HepG2 (cell line): ENCODE data around the gene CAPN9. TPM values are rescaled to one million over a fixed set of nuclear protein-coding genes. Genes with fewer than 3 reads are reported as not detected.

Experiments
- EHMT2 ChIP-seq: fragments of 200-600 bp; sonication (generic); IDR thresholded peaks from 2 replicates; pipeline ENCODE4 v1.7.0; 2017; ENCODE audit warnings: antibody characterized with exemption, low read depth, low read length, borderline replicate concordance
- HDAC6 ChIP-seq: fragments of 200-600 bp; sonication (generic); IDR thresholded peaks from 2 replicates; pipeline ENCODE4 v1.7.0; 2017; ENCODE audit warnings: mild to moderate bottlenecking, antibody characterized with exemption, low read length, low read depth
- HNF4G ChIP-seq, 2 experiments: sonication (generic) in 1 of 2; formaldehyde crosslinking in 1 of 2; IDR thresholded peaks; 2 replicates each; pipeline versions ENCODE4 v1.4.0 to v1.6.1; 2011 to 2020; ENCODE audit warnings: borderline replicate concordance in 2 of 2, low read depth in 2 of 2, mild to moderate bottlenecking in 2 of 2, low read length in 1 of 2, missing genetic modification reagents in 1 of 2, moderate library complexity in 1 of 2
- IKZF4 ChIP-seq: sonication (generic); formaldehyde crosslinking; IDR thresholded peaks from 2 replicates; pipeline ENCODE4 v1.5.1; 2020; ENCODE audit warnings: borderline replicate concordance, mild to moderate bottlenecking, low read depth, missing genetic modification reagents; ENCODE audit errors: not compliant biosample characterization
- POGZ ChIP-seq: sonication (generic); formaldehyde crosslinking; IDR thresholded peaks from 2 replicates; pipeline ENCODE4 v1.4.0; 2020; ENCODE audit warnings: mild to moderate bottlenecking, missing genetic modification reagents
- SOX6 ChIP-seq, 2 experiments: fragments of 450-650 bp in 1 of 2; sonication (generic) in 1 of 2; formaldehyde crosslinking in 1 of 2; IDR thresholded peaks; 2 replicates each; pipeline versions ENCODE4 v1.4.0 to v1.6.1; 2017 to 2020; ENCODE audit warnings: antibody characterized with exemption in 1 of 2, mild to moderate bottlenecking in 1 of 2, missing genetic modification reagents in 1 of 2
- WIZ ChIP-seq: sonication (generic); formaldehyde crosslinking; IDR thresholded peaks from 2 replicates; pipeline ENCODE4 v1.5.1; 2020; ENCODE audit warnings: mild to moderate bottlenecking, missing genetic modification reagents
- XBP1 ChIP-seq: sonication (generic); formaldehyde crosslinking; IDR thresholded peaks from 2 replicates; pipeline ENCODE4 v1.5.0; 2020; ENCODE audit warnings: missing genetic modification reagents
- ZNF383 ChIP-seq: sonication (generic); formaldehyde crosslinking; IDR thresholded peaks from 2 replicates; pipeline ENCODE4 v1.4.0; 2020; ENCODE audit warnings: missing genetic modification reagents, mild to moderate bottlenecking, borderline replicate concordance
- polyA plus RNA-seq, 8 experiments: library from polyadenylated mRNA; depleted of rRNA in 3 of 8; stranded (reverse) in 7 of 8; unstranded in 1 of 8; fragments of >200 nt; fragmentation: Illumina TruSeq in 4 of 8; extraction: Trizol in 4 of 8; gene quantifications; 2 replicates each; pipeline versions ENCODE4 v1.2.1 to v1.2.3, GENCODE V29; 2011 to 2016; ENCODE audit warnings: low read depth in 4 of 8, missing spikeins in 1 of 8, mixed read lengths in 1 of 8; ENCODE audit not compliant: insufficient read depth in 1 of 8
- total RNA-seq, 5 experiments: library from RNA; depleted of rRNA; stranded (reverse); fragments of >200 nt; fragmentation: Illumina TruSeq; extraction: Trizol; gene quantifications; 2 replicates each; pipeline ENCODE4 v1.2.3, GENCODE V29; 2016; ENCODE audit warnings: low read depth in 1 of 5
- TF ChIP-seq, protein P1 (sequence below), 2 experiments: fragments of 450-650 bp in 1 of 2; sonication (generic) in 1 of 2; formaldehyde crosslinking in 1 of 2; IDR thresholded peaks; 2 replicates each; pipeline versions ENCODE4 v1.6.1 to v1.8.0; 2016 to 2022; ENCODE audit warnings: antibody characterized with exemption in 1 of 2, mild to moderate bottlenecking in 1 of 2, missing genetic modification reagents in 1 of 2
- TF ChIP-seq, protein P2 (sequence below): sonication (generic); formaldehyde crosslinking; IDR thresholded peaks from 2 replicates; pipeline ENCODE4 v1.4.0; 2020; ENCODE audit warnings: missing genetic modification reagents
- TF ChIP-seq, protein P3 (sequence below): IDR thresholded peaks from 2 replicates; pipeline ENCODE4 v1.6.1; 2016; ENCODE audit warnings: missing genetic modification reagents, missing compliant biosample characterization
- TF ChIP-seq, protein P4 (sequence below): sonication (generic); formaldehyde crosslinking; conservative IDR thresholded peaks from 2 replicates; pipeline ENCODE4 v1.8.0; 2022; ENCODE audit warnings: low read depth, missing genetic modification reagents
- TF ChIP-seq, protein P5 (sequence below), 2 experiments: sonication (generic) in 1 of 2; formaldehyde crosslinking in 1 of 2; IDR thresholded peaks; 2 replicates each; pipeline versions ENCODE4 v1.4.0 to v1.6.1; 2018 to 2020; ENCODE audit warnings: missing genetic modification reagents in 2 of 2, borderline replicate concordance in 1 of 2, low read depth in 1 of 2, mild to moderate bottlenecking in 1 of 2, missing biosample characterization in 1 of 2

Gene CAPN9
- total and polyA plus RNA-seq, 2 of the 13 experiments (the other 11 are each of a cell fraction or from before 2014, with no cell fraction given): 0.04 to 0.31 TPM

DNA sequence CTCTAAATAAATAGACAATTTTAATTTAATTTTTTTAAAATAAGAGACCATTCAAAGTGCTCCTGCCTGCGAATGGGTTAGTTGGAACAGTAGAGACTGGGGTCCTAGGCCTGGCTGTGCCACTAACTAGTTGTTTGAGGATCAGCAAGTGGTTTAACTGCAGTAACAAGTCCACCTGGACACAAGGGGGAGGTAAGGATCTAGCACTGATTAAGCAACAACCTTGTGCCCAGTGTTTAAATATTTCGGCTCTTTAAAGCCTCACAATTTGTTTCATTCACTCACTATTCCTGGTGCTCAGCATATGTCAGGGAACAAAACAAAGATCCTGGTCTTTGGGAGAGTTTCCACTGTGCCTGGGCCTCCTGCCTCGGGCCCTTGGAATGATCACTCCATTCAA, 31.7 kb upstream of the CAPN9 start (continued):
- TF ChIP-seq, protein P1, sequence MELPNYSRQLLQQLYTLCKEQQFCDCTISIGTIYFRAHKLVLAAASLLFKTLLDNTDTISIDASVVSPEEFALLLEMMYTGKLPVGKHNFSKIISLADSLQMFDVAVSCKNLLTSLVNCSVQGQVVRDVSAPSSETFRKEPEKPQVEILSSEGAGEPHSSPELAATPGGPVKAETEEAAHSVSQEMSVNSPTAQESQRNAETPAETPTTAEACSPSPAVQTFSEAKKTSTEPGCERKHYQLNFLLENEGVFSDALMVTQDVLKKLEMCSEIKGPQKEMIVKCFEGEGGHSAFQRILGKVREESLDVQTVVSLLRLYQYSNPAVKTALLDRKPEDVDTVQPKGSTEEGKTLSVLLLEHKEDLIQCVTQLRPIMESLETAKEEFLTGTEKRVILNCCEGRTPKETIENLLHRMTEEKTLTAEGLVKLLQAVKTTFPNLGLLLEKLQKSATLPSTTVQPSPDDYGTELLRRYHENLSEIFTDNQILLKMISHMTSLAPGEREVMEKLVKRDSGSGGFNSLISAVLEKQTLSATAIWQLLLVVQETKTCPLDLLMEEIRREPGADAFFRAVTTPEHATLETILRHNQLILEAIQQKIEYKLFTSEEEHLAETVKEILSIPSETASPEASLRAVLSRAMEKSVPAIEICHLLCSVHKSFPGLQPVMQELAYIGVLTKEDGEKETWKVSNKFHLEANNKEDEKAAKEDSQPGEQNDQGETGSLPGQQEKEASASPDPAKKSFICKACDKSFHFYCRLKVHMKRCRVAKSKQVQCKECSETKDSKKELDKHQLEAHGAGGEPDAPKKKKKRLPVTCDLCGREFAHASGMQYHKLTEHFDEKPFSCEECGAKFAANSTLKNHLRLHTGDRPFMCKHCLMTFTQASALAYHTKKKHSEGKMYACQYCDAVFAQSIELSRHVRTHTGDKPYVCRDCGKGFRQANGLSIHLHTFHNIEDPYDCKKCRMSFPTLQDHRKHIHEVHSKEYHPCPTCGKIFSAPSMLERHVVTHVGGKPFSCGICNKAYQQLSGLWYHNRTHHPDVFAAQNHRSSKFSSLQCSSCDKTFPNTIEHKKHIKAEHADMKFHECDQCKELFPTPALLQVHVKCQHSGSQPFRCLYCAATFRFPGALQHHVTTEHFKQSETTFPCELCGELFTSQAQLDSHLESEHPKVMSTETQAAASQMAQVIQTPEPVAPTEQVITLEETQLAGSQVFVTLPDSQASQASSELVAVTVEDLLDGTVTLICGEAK (IDR thresholded peaks at IDR 0.05): no peak
- TF ChIP-seq, protein P1 (CRISPR knock-in tag; IDR thresholded peaks at IDR 0.05): no peak
- TF ChIP-seq SOX6 (IDR thresholded peaks at IDR 0.05) (no peak), SOX6 (CRISPR knock-in tag; IDR thresholded peaks at IDR 0.05) (peak; percentile 44), IKZF4 (CRISPR knock-in tag) (no peak), ZNF383 (CRISPR knock-in tag) (no peak), WIZ (no peak), HNF4G (IDR thresholded peaks at IDR 0.05; ENCODE audit: borderline replicate concordance, low read depth, low read length) (0 out of 2 replicates have a peak, but pooled peaks have one; percentile 5), HNF4G (CRISPR knock-in tag; IDR thresholded peaks at IDR 0.05; ENCODE audit: borderline replicate concordance, low read depth) (no peak), HDAC6 (no peak), XBP1 (CRISPR knock-in tag) (no peak), EHMT2 (no peak), POGZ (CRISPR knock-in tag) (no peak; the same call in 1 of the 2 replicates)
- TF ChIP-seq, protein P2, sequence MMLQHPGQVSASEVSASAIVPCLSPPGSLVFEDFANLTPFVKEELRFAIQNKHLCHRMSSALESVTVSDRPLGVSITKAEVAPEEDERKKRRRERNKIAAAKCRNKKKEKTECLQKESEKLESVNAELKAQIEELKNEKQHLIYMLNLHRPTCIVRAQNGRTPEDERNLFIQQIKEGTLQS: no peak
- TF ChIP-seq, protein P3, sequence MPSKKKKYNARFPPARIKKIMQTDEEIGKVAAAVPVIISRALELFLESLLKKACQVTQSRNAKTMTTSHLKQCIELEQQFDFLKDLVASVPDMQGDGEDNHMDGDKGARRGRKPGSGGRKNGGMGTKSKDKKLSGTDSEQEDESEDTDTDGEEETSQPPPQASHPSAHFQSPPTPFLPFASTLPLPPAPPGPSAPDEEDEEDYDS (CRISPR knock-in tag): no peak
- TF ChIP-seq, protein P4, sequence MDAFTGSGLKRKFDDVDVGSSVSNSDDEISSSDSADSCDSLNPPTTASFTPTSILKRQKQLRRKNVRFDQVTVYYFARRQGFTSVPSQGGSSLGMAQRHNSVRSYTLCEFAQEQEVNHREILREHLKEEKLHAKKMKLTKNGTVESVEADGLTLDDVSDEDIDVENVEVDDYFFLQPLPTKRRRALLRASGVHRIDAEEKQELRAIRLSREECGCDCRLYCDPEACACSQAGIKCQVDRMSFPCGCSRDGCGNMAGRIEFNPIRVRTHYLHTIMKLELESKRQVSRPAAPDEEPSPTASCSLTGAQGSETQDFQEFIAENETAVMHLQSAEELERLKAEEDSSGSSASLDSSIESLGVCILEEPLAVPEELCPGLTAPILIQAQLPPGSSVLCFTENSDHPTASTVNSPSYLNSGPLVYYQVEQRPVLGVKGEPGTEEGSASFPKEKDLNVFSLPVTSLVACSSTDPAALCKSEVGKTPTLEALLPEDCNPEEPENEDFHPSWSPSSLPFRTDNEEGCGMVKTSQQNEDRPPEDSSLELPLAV (CRISPR knock-in tag): no peak
- TF ChIP-seq, protein P5, sequence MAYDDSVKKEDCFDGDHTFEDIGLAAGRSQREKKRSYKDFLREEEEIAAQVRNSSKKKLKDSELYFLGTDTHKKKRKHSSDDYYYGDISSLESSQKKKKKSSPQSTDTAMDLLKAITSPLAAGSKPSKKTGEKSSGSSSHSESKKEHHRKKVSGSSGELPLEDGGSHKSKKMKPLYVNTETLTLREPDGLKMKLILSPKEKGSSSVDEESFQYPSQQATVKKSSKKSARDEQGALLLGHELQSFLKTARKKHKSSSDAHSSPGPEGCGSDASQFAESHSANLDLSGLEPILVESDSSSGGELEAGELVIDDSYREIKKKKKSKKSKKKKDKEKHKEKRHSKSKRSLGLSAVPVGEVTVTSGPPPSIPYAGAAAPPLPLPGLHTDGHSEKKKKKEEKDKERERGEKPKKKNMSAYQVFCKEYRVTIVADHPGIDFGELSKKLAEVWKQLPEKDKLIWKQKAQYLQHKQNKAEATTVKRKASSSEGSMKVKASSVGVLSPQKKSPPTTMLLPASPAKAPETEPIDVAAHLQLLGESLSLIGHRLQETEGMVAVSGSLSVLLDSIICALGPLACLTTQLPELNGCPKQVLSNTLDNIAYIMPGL (CRISPR knock-in tag; IDR thresholded peaks at IDR 0.05; ENCODE audit: borderline replicate concordance in 1 of 2, low read depth in 1 of 2): 0 out of 4 replicates have a peak, but pooled peaks of 1 of the 2 experiments have one; percentile 10
